Stimulated activated CD8-positive, alpha-beta memory T cell treated with anti-CD3 and anti-CD28 coated beads, Interleukin-7, amount 100 ng/mL, for 4 hours (primary cell): ENCODE results near the gene SEZ6L2.

ENCODE experiments used
- DNase-seq, 2 donors: peaks; one replicate each; pipeline ENCODE4 v3.0.0-alpha.2; 2020; ENCODE audit warnings: low read depth in 2 of 2

SEZ6L2 gene

GRCh38 chr16:29825145-29826044 lies 74.0 kb downstream of the SEZ6L2 start:
- DNase-seq, result no peak

GRCh38 chr16:29824589-29825144 lies 74.7 kb downstream of the SEZ6L2 start:
- DNase-seq, result no peak

- DNase-seq, result no peak
Observed at GRCh38 chr16:29821643-29822115, 77.7 kb downstream of the SEZ6L2 start.
